ENCODE results near the gene RPRD2.
"Not testable (repeated sequence)": the region's sequence is repeated elsewhere in the genome, so short reads cannot be mapped to it uniquely, and the experiment has no call there.

The RPRD2 gene

GRCh38 chr1:150392627-150393026, 28.7 kb downstream of the RPRD2 start:
- no peak for DNase-seq

DNA sequence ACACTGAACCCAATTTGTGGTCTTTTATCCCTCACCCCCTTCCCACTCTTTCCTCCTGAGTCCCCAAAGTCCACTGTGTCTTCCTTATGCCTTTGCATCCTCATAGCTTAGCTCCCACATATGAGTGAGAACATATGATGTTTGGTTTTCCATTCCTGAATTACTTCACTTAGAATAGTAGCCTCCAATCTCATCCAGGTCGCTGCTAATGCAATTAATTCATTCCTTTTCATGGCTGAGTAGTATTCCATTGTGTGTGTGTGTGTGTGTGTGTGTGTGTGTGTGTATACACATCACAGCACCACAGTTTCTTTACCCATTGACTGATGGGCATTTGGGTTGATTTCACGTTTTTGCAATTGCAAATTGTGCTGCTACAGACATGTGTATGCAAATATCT, 31.2 kb downstream of the RPRD2 start:
- DNase-seq = not testable (repeated sequence)

- no peak for DNase-seq
Observed at GRCh38 chr1:150397392-150398032, 33.6 kb downstream of the RPRD2 start.

- DNase-seq = no peak
Observed at GRCh38 chr1:150404465-150404864, 40.5 kb downstream of the RPRD2 start.

DNA sequence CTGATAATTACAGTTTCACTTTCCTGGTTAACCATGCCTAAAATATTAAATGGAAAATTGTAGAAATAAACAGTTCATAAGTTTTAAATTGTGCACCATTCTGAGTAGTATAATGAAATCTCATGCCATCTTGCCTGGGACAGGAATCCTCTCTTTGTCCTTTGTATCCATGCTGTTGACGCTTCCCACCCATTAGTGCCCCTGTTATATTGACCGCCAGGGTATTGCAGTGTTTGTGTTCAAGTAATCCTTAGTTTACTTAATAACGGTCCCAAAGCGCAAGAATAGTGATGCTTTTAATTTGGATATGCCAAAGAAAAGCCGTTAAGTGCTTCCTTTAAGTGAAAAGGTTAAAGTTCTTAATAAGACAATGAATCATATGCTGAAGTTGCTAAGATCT, 41.7 kb downstream of the RPRD2 start:
- no peak for DNase-seq

DNA sequence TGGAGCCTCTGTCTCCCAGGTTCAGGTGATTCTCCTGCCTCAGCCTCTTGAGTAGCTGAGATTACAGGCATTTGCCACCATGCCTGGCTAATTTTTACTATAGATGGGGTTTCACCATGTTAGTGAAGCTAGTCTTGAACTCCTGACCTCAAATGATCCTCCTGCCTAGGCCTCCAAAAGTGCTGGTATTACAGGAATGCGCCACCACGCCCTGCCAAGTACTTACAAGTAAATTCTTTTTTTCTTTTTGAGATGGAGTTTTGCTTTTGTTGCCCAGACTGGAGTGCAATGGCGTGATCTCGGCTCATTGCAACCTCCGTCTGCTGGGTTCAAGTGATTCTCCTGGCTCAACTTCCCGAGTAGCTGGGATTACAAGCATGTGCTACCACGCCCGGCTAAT, 42.5 kb downstream of the RPRD2 start:
- no peak for DNase-seq

GRCh38 chr1:150407330-150407729, 43.4 kb downstream of the RPRD2 start:
- no peak for DNase-seq

DNA sequence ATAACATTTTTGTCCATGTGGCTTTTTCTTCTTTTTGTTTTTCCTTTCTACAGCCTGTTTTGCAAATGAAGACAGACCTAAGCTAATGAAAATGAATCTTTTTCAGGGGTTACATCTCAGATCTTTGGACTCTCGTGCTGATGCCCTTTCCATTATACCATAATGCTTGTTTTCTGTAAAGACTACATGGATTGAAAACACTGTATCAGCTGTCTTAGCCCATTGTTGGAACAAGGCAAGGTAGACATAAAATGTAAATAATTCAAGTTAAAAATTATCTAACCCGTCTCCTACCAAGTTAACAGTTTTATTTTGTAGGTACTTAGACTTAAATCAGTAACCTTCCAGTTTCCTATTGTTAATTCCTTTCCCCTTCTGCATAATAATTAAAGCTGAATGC, 44.9 kb downstream of the RPRD2 start:
- no peak for DNase-seq

GRCh38 chr1:150409504-150410362, 45.8 kb downstream of the RPRD2 start:
- DNase-seq = no peak

DNA sequence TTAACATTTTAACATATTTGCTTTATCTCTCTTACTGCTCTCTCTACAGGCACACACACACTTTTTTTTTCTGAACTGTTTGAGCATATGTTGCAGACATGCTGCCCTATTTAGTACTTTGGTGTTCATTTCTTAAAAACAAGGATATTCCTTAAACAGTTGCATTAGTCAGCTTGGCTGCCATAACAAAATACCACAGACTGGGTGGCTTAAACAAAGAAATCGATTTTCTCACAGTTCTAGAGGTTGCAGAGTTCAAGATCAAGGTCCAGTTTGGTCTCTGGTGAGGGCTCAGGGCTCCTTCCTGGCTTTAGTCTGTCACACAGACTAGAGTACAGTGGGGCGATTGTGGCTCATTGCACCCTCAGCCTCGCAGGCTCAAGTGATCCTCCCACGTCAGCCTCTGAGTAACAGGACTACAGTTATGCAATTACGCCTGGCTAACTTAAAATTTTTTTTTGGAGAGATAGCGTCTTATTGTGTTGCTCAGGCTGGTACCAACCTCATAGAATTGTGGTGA, 46.7 kb downstream of the RPRD2 start:
- no peak for DNase-seq

DNA sequence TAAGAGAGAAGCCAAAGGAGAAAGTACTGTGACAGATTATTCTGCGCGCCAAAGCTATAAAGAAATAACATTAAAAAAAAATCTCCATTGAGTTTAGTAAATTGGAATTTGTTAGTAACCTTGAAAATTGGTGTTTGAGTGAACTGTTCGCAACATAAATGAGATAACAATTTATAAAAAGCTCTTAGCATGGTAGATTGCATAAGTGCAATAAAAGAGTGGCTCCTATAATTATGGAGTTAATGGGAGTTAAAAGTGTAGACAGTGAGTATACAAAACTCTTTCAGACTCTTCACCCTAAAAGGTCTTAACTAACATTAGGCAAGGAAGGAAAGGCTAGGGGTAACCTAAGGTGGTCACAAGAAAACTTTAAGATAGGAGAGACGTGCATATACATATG, 50.6 kb downstream of the RPRD2 start:
- DNase-seq = no peak

- no peak for DNase-seq
Observed at GRCh38 chr1:150415800-150416199, 51.9 kb downstream of the RPRD2 start.

DNA sequence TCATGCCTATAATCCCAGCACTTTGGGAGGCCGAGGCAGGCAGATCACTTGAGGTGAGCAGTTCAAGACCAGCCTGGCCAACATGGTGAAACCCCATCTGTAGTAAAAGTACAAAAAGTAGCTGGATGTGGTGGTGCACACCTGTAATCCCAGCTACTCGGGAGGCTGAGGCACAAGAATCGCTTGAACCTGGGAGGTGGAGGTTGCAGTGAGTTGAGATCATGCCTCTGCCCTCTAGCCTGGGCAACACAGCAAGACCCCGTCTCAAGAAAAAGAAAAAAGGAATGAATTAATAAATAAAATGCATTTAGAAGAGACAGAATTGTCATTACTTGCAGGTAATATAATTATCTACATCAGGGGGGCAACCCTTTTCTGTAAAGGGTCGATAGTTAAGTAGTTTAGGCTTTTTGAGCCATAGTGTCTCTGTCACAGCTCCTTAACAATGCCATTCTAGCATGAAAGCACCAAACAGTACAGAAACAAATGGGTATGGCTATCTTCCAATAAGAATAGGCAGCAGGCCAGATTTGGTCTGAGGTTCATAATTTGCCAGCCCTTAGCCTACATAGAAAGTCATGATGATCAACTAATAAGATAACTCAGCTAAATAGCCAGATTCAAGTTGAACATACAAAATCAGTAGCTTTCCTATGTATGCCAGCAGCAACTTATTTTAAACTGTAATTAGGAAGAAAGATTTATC, 56.8 kb downstream of the RPRD2 start:
- peak; percentile 2 to 55 for DNase-seq

- DNase-seq = no peak
Observed at GRCh38 chr1:150422541-150422940, 58.6 kb downstream of the RPRD2 start.

DNA sequence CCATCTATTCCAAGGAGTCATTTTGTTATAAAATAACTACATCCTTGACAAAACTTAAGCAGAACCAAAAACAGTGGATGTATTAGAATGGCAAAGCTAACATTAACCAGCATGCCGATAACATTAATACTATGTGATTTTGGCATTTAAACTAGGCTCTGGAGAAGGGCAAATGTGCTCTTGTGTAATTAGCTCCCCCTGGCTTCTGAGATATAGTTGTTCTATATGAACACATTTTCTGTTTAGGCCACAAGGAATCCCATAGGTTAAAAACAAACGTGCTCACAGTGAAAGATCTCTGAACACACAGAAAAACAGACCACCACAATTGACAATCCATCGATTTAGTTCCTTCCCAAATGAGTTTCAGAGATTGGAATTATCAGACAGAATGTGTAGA, 65.9 kb downstream of the RPRD2 start:
- no peak for DNase-seq

- DNase-seq = no peak
Observed at GRCh38 chr1:150441121-150441520, 77.2 kb downstream of the RPRD2 start.

DNA sequence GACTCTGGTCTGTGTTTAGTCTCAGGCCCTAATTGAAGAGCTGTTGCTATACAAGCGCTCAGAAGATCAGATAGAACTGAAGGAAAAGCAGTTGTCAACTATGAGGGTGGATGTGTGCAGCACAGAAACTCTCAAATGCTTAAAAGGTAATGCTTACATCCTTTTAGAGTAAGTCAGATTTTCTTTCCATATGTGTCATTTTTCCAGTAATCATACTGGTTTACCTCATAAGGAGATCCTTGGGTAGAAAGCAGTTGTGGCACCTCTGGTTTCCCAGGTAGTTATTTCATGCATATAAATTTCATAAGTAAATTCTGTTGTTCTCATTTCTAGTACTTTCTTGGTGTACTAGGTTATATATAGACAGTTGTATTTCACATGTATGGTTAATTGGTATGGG, 80.3 kb downstream of the RPRD2 start:
- no peak for DNase-seq

- no peak for DNase-seq
Observed at GRCh38 chr1:150456146-150456647, 92.2 kb downstream of the RPRD2 start.

DNA sequence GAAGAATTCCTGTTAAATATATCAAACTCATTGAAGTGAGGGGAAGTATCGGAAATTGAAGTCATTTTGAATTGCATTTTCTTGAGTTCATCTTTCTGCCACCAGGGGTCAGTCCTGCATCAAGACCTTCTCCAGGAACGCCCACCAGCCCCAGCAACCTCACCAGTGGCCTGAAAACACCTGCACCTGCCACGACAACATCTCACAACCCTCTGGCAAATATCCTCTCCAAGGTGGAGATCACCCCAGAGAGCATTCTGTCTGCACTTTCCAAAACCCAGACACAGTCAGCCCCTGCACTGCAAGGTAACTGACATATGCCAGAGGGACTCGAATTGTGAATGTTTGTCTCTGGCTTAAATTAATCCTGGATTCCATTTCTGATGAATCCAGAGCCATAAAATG, 100.5 kb downstream of the RPRD2 start:
- peak; percentile 80 to 82 for DNase-seq

GRCh38 chr1:150466964-150467363, 103.0 kb downstream of the RPRD2 start:
- DNase-seq = no peak

- no peak for DNase-seq
Observed at GRCh38 chr1:150469291-150469690, 105.3 kb downstream of the RPRD2 start.

DNA sequence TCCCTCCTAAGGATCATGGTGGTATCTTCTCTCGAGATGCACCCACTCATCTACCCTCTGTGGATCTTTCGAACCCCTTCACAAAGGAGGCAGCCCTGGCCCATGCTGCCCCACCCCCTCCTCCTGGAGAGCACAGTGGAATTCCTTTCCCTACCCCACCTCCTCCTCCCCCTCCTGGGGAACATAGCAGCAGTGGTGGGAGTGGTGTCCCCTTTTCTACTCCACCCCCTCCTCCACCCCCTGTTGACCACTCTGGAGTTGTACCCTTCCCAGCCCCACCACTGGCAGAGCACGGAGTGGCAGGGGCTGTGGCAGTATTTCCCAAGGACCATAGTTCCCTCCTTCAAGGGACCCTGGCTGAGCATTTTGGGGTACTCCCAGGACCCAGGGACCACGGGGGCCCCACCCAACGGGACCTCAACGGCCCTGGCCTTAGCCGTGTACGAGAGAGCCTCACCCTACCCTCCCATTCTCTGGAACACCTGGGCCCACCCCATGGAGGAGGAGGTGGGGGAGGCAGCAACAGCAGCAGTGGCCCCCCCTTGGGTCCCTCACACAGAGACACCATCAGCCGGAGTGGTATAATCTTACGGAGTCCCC, 108.8 kb downstream of the RPRD2 start:
- no peak for DNase-seq

DNA sequence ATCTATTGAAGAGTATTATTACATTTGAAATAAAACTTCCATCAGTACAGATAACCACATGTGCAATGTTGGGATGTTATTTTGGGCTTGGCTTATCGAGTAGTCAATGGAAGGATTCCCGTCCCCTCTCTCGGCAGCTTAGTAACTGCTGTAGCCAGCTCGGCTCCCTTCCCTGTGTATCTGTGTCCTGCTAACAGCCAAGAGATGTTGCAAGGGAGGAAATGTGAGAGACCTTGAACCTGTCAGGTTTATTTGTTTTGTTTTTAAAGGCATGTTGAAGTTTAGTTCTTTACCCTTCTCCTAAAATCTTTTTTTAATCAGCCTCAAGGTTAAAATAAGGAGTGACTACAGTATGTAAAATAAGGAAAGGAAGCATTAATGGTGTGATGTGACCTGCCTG, 109.7 kb downstream of the RPRD2 start:
- DNase-seq = no peak

Data from NCI-H2081 (cell line).